K562 (cell line): ENCODE measurements around the gene GCN1. TPM values are rescaled to one million over a fixed set of nuclear protein-coding genes. Genes with fewer than 3 reads are reported as not detected.
A peak's percentile ranks its signal among the peaks of the same experiment; 100 is the strongest.

Experiments
- CBFA2T3 ChIP-seq: fragments of 450-650 bp; IDR thresholded peaks from 2 replicates; pipeline ENCODE4 v1.6.1; 2017
- CHD1 ChIP-seq: fragments of 200-600 bp; sonication (generic); IDR thresholded peaks from one replicate; pipeline ENCODE4 v1.6.1; 2012; ENCODE audit warnings: mild to moderate bottlenecking, moderate library complexity, low read length, inconsistent platforms
- HDGF ChIP-seq: fragments of 450-650 bp; IDR thresholded peaks from 2 replicates; pipeline ENCODE4 v1.6.1; 2016
- IFI16 ChIP-seq: fragments of 250-450 bp; sonication (Bioruptor Pico); IDR thresholded peaks from 2 replicates; pipeline ENCODE4 v2.1.2; 2022; ENCODE audit warnings: mild to moderate bottlenecking, inconsistent platforms
- KAT8 ChIP-seq: fragments of 450-650 bp; IDR thresholded peaks from 2 replicates; pipeline ENCODE4 v1.6.1; 2016; ENCODE audit warnings: low read depth, mild to moderate bottlenecking
- RB1 ChIP-seq: fragments of 450-650 bp; IDR thresholded peaks from 2 replicates; pipeline ENCODE4 v1.6.1; 2017; ENCODE audit warnings: low read depth, mild to moderate bottlenecking
- RBBP5 ChIP-seq: fragments of 200-600 bp; sonication (generic); IDR thresholded peaks from 2 replicates; pipeline ENCODE4 v1.6.1; 2012; ENCODE audit warnings: borderline replicate concordance, mild to moderate bottlenecking, low read length, control low read depth, inconsistent platforms; ENCODE audit not compliant: insufficient read depth, poor library complexity, severe bottlenecking
- SNIP1 ChIP-seq: fragments of 450-650 bp; IDR thresholded peaks from 2 replicates; pipeline ENCODE4 v1.7.1; 2017; ENCODE audit warnings: low read depth, mild to moderate bottlenecking
- TFAM ChIP-seq: fragments of 250-450 bp; sonication (Bioruptor Pico); conservative IDR thresholded peaks from 2 replicates; pipeline ENCODE4 v1.5.0; 2021; ENCODE audit warnings: mild to moderate bottlenecking, moderate library complexity
- ZKSCAN8 ChIP-seq: fragments of 200-800 bp; sonication (Bioruptor generic); IDR thresholded peaks from 2 replicates; pipeline ENCODE4 v1.6.1; 2016; ENCODE audit warnings: missing genetic modification characterization, missing compliant biosample characterization
- ZNF134 ChIP-seq: fragments of 250-450 bp; sonication (Bioruptor Pico); conservative IDR thresholded peaks from 2 replicates; pipeline ENCODE4 v1.4.0; 2020
- polyA plus RNA-seq, 8 experiments: library from polyadenylated mRNA; depleted of rRNA in 4 of 8; stranded (reverse) in 5 of 8; unstranded in 3 of 8; fragments of >200 nt; fragmentation: Nextera tagmentation in 2 of 8; fragmentation: Illumina TruSeq in 1 of 8; extraction: Ambion mirVana in 2 of 8; extraction: Trizol in 1 of 8; gene quantifications; 2 replicates each; pipeline versions ENCODE4 v1.2.1 to v1.2.3, GENCODE V29; 2011 to 2014; ENCODE audit warnings: inconsistent platforms in 1 of 8, missing spikeins in 1 of 8
- total RNA-seq, 7 experiments: library from RNA; depleted of rRNA in 6 of 7; stranded (reverse); fragments of >200 nt in 6 of 7; fragmentation: Illumina TruSeq in 2 of 7; extraction: Trizol in 2 of 7; gene quantifications; 2 replicates each; pipeline versions ENCODE4 v1.2.1 to v1.2.3, GENCODE V29; 2011 to 2021; ENCODE audit warnings: low replicate concordance in 1 of 7
- TF ChIP-seq, protein P1 (sequence below): fragments of 250-450 bp; sonication (Bioruptor Pico); IDR thresholded peaks from 2 replicates; pipeline ENCODE4 v1.4.0; 2020; ENCODE audit warnings: mild to moderate bottlenecking, moderate library complexity, borderline replicate concordance
- TF ChIP-seq, protein P2 (sequence below): fragments of 250-450 bp; sonication (Bioruptor Pico); IDR thresholded peaks from 2 replicates; pipeline ENCODE4 v1.5.0; 2020; ENCODE audit warnings: mild to moderate bottlenecking, borderline replicate concordance
- TF ChIP-seq, protein P3 (sequence below): sonication (generic); formaldehyde crosslinking; IDR thresholded peaks from 2 replicates; pipeline ENCODE4 v1.8.0; 2022; ENCODE audit warnings: mild to moderate bottlenecking, missing genetic modification reagents
- TF ChIP-seq, protein P4 (sequence below), 2 experiments: IDR thresholded peaks in 1 of 2; conservative IDR thresholded peaks in 1 of 2; 2 replicates each; pipeline ENCODE4 v1.6.1; 2016; ENCODE audit warnings: low read depth in 2 of 2, mild to moderate bottlenecking in 1 of 2, missing compliant biosample characterization in 1 of 2, missing genetic modification characterization in 1 of 2, moderate library complexity in 1 of 2
- TF ChIP-seq, protein P5 (sequence below): sonication (generic); IDR thresholded peaks from 2 replicates; pipeline ENCODE4 v1.6.1; 2016
- TF ChIP-seq, protein P6 (sequence below): fragments of 250-450 bp; sonication (Bioruptor Pico); IDR thresholded peaks from 2 replicates; pipeline ENCODE4 v1.5.1; 2021; ENCODE audit warnings: mild to moderate bottlenecking

Gene GCN1
- total and polyA plus RNA-seq, 9 of the 15 experiments (the other 6 are each of a cell fraction or from before 2014, with no cell fraction given): 11.9 to 190 (median 51.7) TPM

DNA sequence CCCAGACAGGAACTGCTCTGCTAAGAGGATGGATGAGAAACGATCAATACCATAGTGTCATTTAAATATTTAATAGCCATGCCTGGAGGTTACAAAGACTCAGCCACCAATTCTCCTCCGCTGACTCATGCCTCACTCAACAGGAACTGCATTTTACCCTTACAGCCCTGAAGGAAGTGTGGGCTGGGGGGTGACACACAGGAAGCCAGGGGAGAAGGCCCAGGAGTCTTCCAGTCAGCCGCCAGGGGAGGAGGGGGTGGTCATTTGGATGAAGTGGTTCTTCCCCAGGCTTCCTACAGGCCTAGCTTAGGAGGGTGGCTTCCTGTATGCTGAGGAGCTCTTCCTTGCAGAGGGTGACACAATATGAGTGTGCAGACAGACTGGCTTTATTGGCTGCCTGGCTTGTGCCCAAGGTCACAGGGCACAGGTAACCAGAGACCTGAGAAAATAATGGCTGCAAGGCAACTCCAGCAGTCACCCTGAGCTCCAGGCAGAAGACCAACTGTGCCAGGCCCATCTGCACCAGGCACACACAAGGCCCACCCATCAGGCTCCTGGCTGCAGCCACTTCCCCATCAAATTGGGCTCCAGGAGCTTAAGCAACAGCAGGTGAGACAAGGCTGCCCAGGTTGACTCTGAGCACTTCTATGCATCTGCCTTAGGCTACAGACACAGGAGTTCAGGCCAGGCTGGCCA, 36.9 kb upstream of the GCN1 start (continued):
- TF ChIP-seq, protein P1, sequence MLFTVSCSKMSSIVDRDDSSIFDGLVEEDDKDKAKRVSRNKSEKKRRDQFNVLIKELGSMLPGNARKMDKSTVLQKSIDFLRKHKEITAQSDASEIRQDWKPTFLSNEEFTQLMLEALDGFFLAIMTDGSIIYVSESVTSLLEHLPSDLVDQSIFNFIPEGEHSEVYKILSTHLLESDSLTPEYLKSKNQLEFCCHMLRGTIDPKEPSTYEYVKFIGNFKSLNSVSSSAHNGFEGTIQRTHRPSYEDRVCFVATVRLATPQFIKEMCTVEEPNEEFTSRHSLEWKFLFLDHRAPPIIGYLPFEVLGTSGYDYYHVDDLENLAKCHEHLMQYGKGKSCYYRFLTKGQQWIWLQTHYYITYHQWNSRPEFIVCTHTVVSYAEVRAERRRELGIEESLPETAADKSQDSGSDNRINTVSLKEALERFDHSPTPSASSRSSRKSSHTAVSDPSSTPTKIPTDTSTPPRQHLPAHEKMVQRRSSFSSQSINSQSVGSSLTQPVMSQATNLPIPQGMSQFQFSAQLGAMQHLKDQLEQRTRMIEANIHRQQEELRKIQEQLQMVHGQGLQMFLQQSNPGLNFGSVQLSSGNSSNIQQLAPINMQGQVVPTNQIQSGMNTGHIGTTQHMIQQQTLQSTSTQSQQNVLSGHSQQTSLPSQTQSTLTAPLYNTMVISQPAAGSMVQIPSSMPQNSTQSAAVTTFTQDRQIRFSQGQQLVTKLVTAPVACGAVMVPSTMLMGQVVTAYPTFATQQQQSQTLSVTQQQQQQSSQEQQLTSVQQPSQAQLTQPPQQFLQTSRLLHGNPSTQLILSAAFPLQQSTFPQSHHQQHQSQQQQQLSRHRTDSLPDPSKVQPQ (CRISPR knock-in tag): no peak
- TF ChIP-seq IFI16 (no peak), CHD1 (no peak), HDGF (no peak), KAT8 (no peak), ZKSCAN8 (CRISPR knock-in tag) (no peak), RB1 (no peak), RBBP5 (no peak), TFAM (CRISPR knock-in tag) (no peak), SNIP1 (no peak), CBFA2T3 (peak; percentile 62), ZNF134 (CRISPR knock-in tag) (no peak)
- TF ChIP-seq, protein P2, sequence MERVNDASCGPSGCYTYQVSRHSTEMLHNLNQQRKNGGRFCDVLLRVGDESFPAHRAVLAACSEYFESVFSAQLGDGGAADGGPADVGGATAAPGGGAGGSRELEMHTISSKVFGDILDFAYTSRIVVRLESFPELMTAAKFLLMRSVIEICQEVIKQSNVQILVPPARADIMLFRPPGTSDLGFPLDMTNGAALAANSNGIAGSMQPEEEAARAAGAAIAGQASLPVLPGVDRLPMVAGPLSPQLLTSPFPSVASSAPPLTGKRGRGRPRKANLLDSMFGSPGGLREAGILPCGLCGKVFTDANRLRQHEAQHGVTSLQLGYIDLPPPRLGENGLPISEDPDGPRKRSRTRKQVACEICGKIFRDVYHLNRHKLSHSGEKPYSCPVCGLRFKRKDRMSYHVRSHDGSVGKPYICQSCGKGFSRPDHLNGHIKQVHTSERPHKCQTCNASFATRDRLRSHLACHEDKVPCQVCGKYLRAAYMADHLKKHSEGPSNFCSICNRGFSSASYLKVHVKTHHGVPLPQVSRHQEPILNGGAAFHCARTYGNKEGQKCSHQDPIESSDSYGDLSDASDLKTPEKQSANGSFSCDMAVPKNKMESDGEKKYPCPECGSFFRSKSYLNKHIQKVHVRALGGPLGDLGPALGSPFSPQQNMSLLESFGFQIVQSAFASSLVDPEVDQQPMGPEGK (CRISPR knock-in tag): no peak
- TF ChIP-seq, protein P3, sequence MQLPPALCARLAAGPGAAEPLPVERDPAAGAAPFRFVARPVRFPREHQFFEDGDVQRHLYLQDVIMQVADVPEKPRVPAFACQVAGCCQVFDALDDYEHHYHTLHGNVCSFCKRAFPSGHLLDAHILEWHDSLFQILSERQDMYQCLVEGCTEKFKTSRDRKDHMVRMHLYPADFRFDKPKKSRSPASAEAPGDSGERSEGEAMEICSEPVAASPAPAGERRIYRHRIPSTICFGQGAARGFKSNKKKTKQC (CRISPR knock-in tag): no peak
- TF ChIP-seq, protein P4, sequence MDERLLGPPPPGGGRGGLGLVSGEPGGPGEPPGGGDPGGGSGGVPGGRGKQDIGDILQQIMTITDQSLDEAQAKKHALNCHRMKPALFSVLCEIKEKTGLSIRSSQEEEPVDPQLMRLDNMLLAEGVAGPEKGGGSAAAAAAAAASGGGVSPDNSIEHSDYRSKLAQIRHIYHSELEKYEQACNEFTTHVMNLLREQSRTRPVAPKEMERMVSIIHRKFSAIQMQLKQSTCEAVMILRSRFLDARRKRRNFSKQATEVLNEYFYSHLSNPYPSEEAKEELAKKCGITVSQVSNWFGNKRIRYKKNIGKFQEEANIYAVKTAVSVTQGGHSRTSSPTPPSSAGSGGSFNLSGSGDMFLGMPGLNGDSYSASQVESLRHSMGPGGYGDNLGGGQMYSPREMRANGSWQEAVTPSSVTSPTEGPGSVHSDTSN (CRISPR knock-in tag; IDR thresholded peaks at IDR 0.05; ENCODE audit: low read depth): no peak
- TF ChIP-seq, protein P4 (tag; conservative IDR thresholded peaks at IDR 0.05; ENCODE audit: low read depth): peak; percentile 79
- TF ChIP-seq, protein P5, sequence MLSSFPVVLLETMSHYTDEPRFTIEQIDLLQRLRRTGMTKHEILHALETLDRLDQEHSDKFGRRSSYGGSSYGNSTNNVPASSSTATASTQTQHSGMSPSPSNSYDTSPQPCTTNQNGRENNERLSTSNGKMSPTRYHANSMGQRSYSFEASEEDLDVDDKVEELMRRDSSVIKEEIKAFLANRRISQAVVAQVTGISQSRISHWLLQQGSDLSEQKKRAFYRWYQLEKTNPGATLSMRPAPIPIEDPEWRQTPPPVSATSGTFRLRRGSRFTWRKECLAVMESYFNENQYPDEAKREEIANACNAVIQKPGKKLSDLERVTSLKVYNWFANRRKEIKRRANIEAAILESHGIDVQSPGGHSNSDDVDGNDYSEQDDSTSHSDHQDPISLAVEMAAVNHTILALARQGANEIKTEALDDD: peak; percentile 91
- TF ChIP-seq, protein P6, sequence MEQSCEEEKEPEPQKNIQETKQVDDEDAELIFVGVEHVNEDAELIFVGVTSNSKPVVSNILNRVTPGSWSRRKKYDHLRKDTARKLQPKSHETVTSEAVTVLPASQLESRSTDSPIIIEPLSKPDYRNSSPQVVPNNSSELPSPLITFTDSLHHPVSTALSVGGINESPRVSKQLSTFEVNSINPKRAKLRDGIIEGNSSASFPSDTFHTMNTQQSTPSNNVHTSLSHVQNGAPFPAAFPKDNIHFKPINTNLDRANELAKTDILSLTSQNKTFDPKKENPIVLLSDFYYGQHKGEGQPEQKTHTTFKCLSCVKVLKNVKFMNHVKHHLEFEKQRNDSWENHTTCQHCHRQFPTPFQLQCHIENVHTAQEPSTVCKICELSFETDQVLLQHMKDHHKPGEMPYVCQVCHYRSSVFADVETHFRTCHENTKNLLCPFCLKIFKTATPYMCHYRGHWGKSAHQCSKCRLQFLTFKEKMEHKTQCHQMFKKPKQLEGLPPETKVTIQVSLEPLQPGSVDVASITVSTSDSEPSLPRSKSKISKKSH (CRISPR knock-in tag): no peak
